Common myeloid progenitor, CD34-positive (primary cell): Measurements from ENCODE around the gene MYO1D.

Source experiments
- CTCF ChIA-PET: fragments of 350-600 bp; sonication (Branson Sonifier 250); formaldehyde crosslinking; loops from one replicate; lab custom pipeline; 2021; ENCODE audit warnings: antibody characterized with exemption; lab: Charles Lee
- POLR2A ChIA-PET: fragments of 350-600 bp; sonication (Branson Sonifier 250); formaldehyde crosslinking; loops from one replicate; lab custom pipeline; 2021; ENCODE audit warnings: antibody characterized with exemption; lab: Charles Lee
- DNase-seq, 3 donors: peaks; one replicate each; pipeline versions ENCODE4 v3.0.0 to v3.0.0-alpha.2; 2013
- H3K27ac ChIP-seq, 2 experiments: 1 replicate in 1 of 2; 2 replicates in 1 of 2; pipeline ENCODE4 v1.7.0; 2013; ENCODE audit warnings: inconsistent platforms in 2 of 2, low read length in 2 of 2, mild to moderate bottlenecking in 2 of 2, low read depth in 1 of 2, moderate library complexity in 1 of 2; ENCODE audit not compliant: severe bottlenecking in 2 of 2, insufficient read depth in 1 of 2, poor library complexity in 1 of 2
- H3K27me3 ChIP-seq, 5 experiments: replicated peaks in 2 of 5; 1 replicate in 3 of 5; 2 replicates in 2 of 5; pipeline versions ENCODE4 v1.6.1 to v1.7.0; 2013; ENCODE audit warnings: low read length in 4 of 5, mild to moderate bottlenecking in 2 of 5, moderate library complexity in 2 of 5, inconsistent platforms in 1 of 5; ENCODE audit not compliant: insufficient read depth in 5 of 5, control insufficient read depth in 4 of 5
- H3K36me3 ChIP-seq, 4 experiments: 1 replicate in 2 of 4; 2 replicates in 2 of 4; pipeline versions ENCODE4 v1.6.1 to v1.7.0; 2013; ENCODE audit warnings: low read length in 3 of 4, control low read depth in 1 of 4, mild to moderate bottlenecking in 1 of 4; ENCODE audit not compliant: control insufficient read depth in 4 of 4, insufficient read depth in 4 of 4
- H3K4me1 ChIP-seq, 4 experiments: 1 replicate in 3 of 4; 2 replicates in 1 of 4; pipeline versions ENCODE4 v1.6.1 to v1.7.1; 2013; ENCODE audit warnings: low read length in 3 of 4, mild to moderate bottlenecking in 3 of 4, control low read depth in 1 of 4, inconsistent platforms in 1 of 4, moderate library complexity in 1 of 4; ENCODE audit not compliant: control insufficient read depth in 4 of 4, insufficient read depth in 4 of 4; ENCODE audit errors: control extremely low read depth in 1 of 4
- H3K4me3 ChIP-seq, 7 experiments: 1 replicate in 4 of 7; 2 replicates in 3 of 7; pipeline versions ENCODE4 v1.5.1 to v1.7.0; 2013; ENCODE audit warnings: mild to moderate bottlenecking in 7 of 7, low read length in 6 of 7, moderate library complexity in 6 of 7, inconsistent platforms in 2 of 7, low read depth in 2 of 7, control low read depth in 1 of 7; ENCODE audit not compliant: insufficient read depth in 4 of 7, control insufficient read depth in 1 of 7; ENCODE audit errors: extremely low read depth in 1 of 7
- H3K9me3 ChIP-seq, 5 experiments: 1 replicate in 4 of 5; 2 replicates in 1 of 5; pipeline versions ENCODE4 v1.6.1 to v1.7.1; 2013; ENCODE audit warnings: low read length in 4 of 5, mild to moderate bottlenecking in 2 of 5, inconsistent platforms in 1 of 5, low read depth in 1 of 5, moderate library complexity in 1 of 5; ENCODE audit not compliant: control insufficient read depth in 4 of 5, insufficient read depth in 2 of 5; ENCODE audit errors: control extremely low read depth in 1 of 5
- WGBS: methylation state at CpG from one replicate; pipeline ENCODE4 v1.1.5; 2013; ENCODE audit not compliant: insufficient coverage; 5-methylcytosine and 5-hydroxymethylcytosine counted together

Gene MYO1D

GRCh38 chr17:32601866-32602265 lies 275.1 kb downstream of the MYO1D start:
- POLR2A ChIA-PET, result no interaction called here
- Histone ChIP-seq H3K36me3 (no peaks in the 10 kb centered on the region), H3K9me3 (peaks cover 2 to 9% (median 5%) of the 10 kb centered on the region in 5 experiments), H3K27me3 (no peaks in the 10 kb centered on the region), H3K4me1 (no peaks in the 10 kb centered on the region), H3K4me3 (no peak overlapping the region), H3K27ac (no peak overlapping the region)
- WGBS, result no CpG with 5 or more reads among the region's 2 CpGs
- CTCF ChIA-PET, result no interaction called here
- no peak for DNase-seq

- no peak for DNase-seq
- Histone ChIP-seq H3K9me3 (peaks cover 2 to 9% (median 5%) of the 10 kb centered on the region in 5 experiments), H3K27me3 (no peaks in the 10 kb centered on the region), H3K36me3 (no peaks in the 10 kb centered on the region), H3K4me1 (no peaks in the 10 kb centered on the region), H3K27ac (no peak overlapping the region), H3K4me3 (no peak overlapping the region)
- POLR2A ChIA-PET, result no interaction called here
- CTCF ChIA-PET, result interaction anchor here (1.2 kb wide), 1 partner anchor 12 kb away, joined by 3 read pairs; no protein-coding TSS in a partner anchor
- no CpG with 5 or more reads among the region's 2 CpGs for WGBS
Measured at GRCh38 chr17:32596628-32597027, 280.3 kb downstream of the MYO1D start.

GRCh38 chr17:32596206-32596605 lies 280.7 kb downstream of the MYO1D start:
- H3K9me3 ChIP-seq, result peaks cover 2 to 9% (median 5%) of the 10 kb centered on the region in 5 experiments
- WGBS, result 96% methylated on average over 7 of the region's 8 CpGs
- H3K4me3 ChIP-seq, result no peak overlapping the region
- H3K27ac ChIP-seq, result no peak overlapping the region
- H3K27me3 ChIP-seq, result no peaks in the 10 kb centered on the region
- DNase-seq, result no peak
- ChIA-PET POLR2A (no interaction called here), CTCF (interaction anchor here (1.2 kb wide), 1 partner anchor 12 kb away, joined by 3 read pairs; no protein-coding TSS in a partner anchor)
- no peaks in the 10 kb centered on the region for H3K36me3 ChIP-seq
- H3K4me1 ChIP-seq, result no peaks in the 10 kb centered on the region

GRCh38 chr17:32593003-32593402 lies 283.9 kb downstream of the MYO1D start:
- CTCF ChIA-PET, result no interaction called here
- H3K27me3 ChIP-seq, result no peaks in the 10 kb centered on the region

GRCh38 chr17:32591405-32591804 lies 285.5 kb downstream of the MYO1D start:
- no peak overlapping the region for H3K4me3 ChIP-seq
- H3K4me1 ChIP-seq, result no peaks in the 10 kb centered on the region
- H3K27ac ChIP-seq, result no peak overlapping the region
- no peaks in the 10 kb centered on the region for H3K27me3 ChIP-seq
- no peak for DNase-seq
- no peaks in the 10 kb centered on the region for H3K9me3 ChIP-seq
- 100% methylated on average over 1 of the region's 3 CpGs for WGBS
- POLR2A ChIA-PET, result no interaction called here
- CTCF ChIA-PET, result interaction anchor here (1.1 to 2.7 kb wide), 2 partner anchors 23 to 108 kb away, joined by 3 to 11 read pairs; no protein-coding TSS in a partner anchor
- no peaks in the 10 kb centered on the region for H3K36me3 ChIP-seq

More at GRCh38 chr17:32593003-32593402, 283.9 kb downstream of the MYO1D start:
- 100% methylated on average over 1 of the region's 1 CpG for WGBS
- no peaks in the 10 kb centered on the region for H3K9me3 ChIP-seq
- no peaks in the 10 kb centered on the region for H3K4me1 ChIP-seq
- H3K4me3 ChIP-seq, result no peak overlapping the region
- DNase-seq, result no peak
- H3K36me3 ChIP-seq, result no peaks in the 10 kb centered on the region
- no peak overlapping the region for H3K27ac ChIP-seq
- POLR2A ChIA-PET, result no interaction called here

GRCh38 chr17:32590974-32591373 lies 285.9 kb downstream of the MYO1D start:
- POLR2A ChIA-PET, result no interaction called here
- Histone ChIP-seq H3K4me1 (no peaks in the 10 kb centered on the region), H3K27ac (no peak overlapping the region), H3K27me3 (no peaks in the 10 kb centered on the region), H3K36me3 (no peaks in the 10 kb centered on the region), H3K9me3 (no peaks in the 10 kb centered on the region), H3K4me3 (no peak overlapping the region)
- no peak for DNase-seq
- CTCF ChIA-PET, result interaction anchor here (0.7 to 2.7 kb wide), 4 partner anchors 24 to 107 kb away, joined by 3 to 11 read pairs (median 3); no protein-coding TSS in a partner anchor
- 94% methylated on average over 4 of the region's 4 CpGs for WGBS

GRCh38 chr17:32588982-32589381 lies 287.9 kb downstream of the MYO1D start:
- Histone ChIP-seq H3K27me3 (no peaks in the 10 kb centered on the region), H3K27ac (no peak overlapping the region), H3K4me3 (no peak overlapping the region), H3K9me3 (no peaks in the 10 kb centered on the region), H3K36me3 (no peaks in the 10 kb centered on the region), H3K4me1 (no peaks in the 10 kb centered on the region)
- ChIA-PET CTCF (interaction anchor here (2.7 kb wide), 1 partner anchor 105 kb away, joined by 11 read pairs; no protein-coding TSS in a partner anchor), POLR2A (no interaction called here)
- whole genome bisulfite sequencing, result 94% methylated on average over 6 of the region's 6 CpGs
- peak in 2 of 3 donors; percentile 19 to 27 for DNase-seq
